ENCODE results near the gene ZNF219.

ZNF219 gene

GRCh38 chr14:21063479-21063878 is 35.0 kb downstream of the ZNF219 start:
- no peak for DNase-seq

GRCh38 chr14:21061347-21061668 is 37.1 kb downstream of the ZNF219 start:
- DNase-seq: no peak

DNA sequence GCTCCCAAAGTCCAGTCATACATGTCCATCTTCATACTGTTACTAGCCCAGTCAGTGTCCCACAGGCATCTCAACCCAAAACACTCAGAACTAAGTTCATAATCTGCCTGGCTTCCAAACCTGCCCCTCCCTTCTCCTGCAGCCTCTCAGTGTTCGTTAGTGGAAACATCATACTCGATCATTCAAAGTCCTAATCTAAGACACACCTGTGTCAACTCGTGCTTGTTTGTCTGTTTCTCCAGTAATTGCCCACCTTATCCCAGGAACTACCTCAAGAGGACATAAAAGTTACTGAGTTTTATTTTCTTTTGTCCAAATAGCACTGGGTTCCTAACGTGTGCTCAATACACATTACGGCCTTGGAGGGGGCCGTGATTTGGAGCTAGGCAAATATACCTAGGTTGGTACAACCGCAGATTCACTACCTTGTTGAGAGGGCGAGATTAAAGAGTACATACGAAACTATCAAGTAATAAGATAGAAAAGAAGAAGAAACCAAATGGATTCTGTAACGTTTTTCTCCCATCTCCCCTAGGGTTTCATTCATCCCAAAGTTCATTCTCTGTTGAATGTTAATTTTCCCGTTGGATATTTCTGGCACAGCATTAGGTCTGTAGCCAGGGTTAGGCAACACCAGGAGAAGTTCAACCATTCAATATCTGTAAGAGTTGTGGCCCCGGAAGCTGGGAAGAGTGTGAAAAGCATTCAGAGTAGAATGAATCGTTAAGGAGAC is 37.7 kb downstream of the ZNF219 start:
- no peak for DNase-seq

DNA sequence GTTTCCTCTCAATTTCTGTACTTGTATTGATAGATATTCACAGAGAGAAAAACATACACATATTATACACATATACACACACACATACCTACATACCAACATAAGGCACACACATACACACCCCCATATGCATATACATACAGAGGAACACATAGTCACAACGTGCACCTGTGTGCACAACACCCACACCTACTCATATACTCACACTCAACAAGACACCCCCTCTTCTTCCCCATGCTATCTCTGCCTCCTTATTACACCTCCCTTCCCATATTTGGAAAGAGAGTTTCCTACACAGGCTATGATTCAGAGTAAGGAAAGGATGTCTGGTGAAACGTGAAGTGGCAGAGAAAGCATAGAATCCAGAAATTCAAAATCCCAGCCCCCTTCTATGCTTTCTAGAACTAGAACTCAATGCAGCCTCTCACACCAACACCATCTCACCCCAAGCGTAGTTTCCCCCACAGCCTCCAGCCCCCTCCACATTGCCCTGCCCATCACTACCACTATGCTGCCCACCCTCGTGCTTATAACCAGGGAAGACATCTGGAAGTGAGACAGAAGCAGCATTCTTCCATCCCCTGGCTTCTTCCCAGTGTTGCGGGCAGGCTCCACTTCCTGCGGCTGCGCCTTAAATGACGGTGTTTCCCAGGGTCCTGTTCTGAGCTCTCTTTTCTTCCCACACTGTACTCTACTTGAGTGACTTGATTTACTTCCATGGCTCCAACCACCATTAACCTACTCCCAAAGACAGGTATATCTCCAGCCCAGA is 38.4 kb downstream of the ZNF219 start:
- DNase-seq: no peak

GRCh38 chr14:21058903-21059302 is 39.6 kb downstream of the ZNF219 start:
- no peak for DNase-seq

- DNase-seq: no peak
These were observed 40.4 kb downstream of the ZNF219 start, which contains the start of gene RNASE8 for GRCh38 chr14:21057803-21058675. Gene RNASE8 (plus strand): TSS chr14:21057822. CDS start chr14:21057893, 71 bp downstream.

- no peak for DNase-seq
These were observed 41.8 kb downstream of the ZNF219 start for GRCh38 chr14:21056520-21057163.

DNA sequence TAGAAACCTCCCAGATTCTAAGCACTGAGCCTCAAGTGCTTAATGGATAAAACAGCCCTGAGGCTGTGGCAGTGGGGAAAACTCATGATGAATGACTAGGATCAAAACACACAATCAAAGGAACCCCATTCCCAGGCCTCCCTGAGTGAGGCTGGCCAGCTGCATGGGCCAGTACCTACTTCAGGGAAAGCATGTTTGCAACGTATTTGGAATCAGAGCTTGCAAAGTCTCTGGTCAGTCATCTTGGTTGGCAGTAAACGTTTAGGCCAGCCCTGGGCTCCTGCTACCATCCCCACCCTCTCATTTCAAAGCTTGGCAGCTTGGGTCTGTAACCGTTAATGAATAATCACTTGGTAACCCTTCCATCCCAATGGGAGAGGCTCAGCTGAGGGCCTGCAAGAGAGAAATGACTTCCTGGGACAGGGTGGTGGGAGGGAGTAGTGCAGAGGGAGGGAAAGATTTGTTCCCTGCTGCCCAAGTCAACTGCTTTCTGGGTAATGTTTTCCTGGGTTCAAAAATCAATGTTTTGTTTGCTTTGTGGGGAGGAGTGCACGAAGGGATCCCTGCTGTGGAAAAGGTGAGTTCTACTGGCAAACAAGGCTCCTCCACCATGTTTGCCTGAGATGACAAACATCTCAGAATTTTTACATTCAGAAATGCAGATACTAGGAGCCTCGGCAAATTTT is 42.9 kb downstream of the ZNF219 start:
- no peak for DNase-seq

GRCh38 chr14:21054768-21055145 is 43.7 kb downstream of the ZNF219 start:
- DNase-seq: no peak

- no peak for DNase-seq
These were observed 44.2 kb downstream of the ZNF219 start for GRCh38 chr14:21054123-21054767.

GRCh38 chr14:21053184-21054122 is 45.0 kb downstream of the ZNF219 start:
- DNase-seq: no peak

DNA sequence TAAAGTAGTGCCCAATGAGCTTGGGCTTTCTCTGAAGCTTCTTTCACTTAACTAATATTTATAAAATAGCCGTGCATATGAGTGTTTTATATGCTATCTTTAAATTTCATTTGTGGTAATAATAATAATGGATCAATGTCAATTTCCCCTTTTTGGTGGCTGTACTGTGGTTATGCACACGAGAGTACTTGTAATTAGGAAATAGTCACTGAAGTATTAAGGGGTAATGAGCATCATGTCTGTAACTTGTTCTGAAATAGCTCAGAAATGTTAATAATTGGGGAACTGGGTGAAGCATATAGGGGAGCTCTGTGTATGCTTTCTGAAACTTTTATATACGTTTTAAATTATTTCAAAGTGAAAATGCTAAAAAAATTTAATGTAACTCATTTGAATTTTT is 47.9 kb downstream of the ZNF219 start:
- no peak for DNase-seq

DNA sequence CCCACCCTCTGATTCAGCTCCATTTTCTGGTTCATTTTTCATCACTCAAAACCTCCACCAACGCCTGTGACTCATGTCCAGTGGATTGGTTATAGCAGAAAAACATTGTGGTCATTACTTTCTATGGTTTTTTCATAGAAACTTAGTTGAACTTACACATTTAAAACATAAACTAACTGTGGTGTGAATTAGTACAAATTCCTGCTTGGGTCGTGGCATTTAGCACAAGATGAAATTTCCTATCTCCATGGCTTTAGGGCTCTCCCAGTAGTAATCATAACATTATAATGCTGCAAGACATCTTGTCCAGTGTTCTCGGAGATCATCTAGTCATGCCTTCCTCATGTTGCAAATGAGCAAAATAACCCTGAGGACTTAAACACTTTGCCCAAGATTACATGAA is 49.2 kb downstream of the ZNF219 start:
- no peak for DNase-seq

GRCh38 chr14:21048638-21049037 is 49.8 kb downstream of the ZNF219 start:
- no peak for DNase-seq

DNA sequence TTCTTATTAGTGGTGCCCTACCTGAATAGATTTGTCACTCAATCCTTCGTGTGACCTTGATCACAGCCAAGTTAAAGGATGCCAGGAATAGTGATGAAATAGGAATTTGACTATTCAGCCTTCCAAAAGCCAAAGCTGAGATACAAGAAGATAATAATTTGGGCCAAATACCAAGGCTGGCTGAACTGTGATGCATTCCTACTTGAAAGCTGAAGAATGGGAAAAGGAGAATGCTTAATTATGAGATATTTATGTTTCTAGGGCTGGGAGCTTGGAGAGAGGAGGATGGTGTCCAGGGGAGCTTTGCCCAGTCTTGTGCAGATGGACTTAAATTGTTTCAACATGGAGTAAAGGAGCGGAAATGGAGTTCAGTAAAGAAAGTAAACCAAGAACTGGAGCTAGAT is 51.1 kb downstream of the ZNF219 start:
- no peak for DNase-seq

DNA sequence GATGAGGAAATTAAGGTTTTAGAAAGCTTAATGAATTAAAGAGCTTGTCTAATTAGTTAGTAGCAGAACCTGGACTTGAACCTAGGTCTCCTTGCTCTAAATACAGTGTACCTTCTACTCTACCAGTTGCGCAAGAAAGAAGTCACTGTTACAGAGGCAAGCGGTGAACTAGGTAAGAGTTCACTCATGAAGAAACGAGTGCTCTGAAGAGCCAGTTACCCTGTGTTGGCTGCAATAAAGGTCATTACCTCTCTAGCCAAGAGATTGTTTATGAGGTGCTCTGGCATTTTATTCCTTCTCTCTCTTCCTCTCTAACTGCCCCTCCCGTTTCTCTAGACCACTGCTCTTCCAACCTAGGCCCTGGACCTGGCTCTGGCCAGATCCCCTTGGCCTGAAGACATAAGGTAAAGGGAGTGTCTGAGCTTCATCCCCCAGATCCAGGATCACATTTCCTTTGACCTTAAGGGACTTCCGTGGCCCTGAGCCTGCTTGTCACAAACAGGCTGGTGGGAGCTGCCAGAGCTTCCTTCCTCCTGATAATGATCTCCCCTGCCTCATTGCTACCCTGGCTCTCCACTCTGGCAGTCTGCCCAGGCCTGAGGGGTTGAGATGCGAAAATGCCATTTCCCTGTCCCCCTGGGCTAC is 54.4 kb downstream of the ZNF219 start:
- no peak for DNase-seq

DNA sequence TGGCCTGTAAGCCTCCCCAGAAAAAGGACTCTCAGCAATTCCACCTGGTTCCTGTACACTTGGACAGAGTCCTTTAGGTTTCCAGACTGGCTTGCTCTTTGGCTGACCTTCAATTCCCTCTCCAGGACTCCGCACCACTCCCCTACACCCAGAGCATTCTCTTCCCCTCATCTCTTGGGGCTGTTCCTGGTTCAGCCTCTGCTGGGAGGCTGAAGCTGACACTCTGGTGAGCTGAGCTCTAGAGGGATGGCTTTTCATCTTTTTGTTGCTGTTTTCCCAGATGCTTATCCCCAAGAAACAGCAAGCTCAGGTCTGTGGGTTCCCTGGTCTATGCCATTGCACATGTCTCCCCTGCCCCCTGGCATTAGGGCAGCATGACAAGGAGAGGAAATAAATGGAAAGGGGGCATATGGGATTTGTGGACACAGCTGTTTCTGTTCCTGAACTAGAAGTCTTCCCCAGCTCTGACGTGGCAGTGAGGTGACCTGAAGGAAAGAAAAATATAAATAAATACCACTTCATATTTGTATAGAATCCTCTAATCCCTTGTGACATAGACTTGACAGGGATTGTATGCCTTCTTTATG is 55.0 kb downstream of the ZNF219 start:
- DNase-seq: no peak

- DNase-seq: no peak
These were observed 55.5 kb downstream of the ZNF219 start for GRCh38 chr14:21042918-21043317.

DNA sequence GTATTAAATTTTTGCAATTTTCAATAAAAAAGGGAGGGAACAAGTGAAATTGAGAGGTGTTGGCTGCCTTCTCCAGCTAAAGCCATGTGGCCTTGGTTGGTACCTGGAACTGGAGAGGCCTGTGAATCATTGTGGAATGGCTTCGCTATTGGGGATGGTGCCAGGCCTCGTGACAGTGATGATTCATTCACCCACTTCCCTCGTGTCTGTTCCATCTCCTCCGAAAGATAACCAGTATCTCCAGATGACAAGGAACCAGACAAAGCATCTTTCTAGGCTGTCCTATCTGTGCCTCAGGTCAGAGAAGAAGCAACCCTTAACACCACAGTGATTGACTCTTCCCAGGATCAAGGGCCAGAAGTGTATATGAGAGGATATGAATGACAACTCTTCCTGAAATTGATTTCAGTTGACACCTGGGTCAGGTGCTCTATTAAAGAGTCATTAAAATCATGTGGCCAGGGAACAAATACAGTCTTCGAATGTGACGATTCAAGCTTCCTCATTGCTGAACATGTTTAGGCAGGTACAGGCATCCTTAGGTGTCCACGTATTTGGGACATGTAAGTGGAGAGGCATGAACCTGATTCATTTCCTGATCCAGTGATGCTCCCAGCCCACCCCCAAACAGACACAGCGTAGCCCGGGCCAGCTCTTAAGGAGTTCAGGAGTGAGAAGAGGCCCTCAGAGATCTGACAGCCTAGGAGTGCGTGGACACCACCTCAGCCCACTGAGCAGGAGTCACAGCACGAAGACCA is 56.6 kb downstream of the ZNF219 start, which contains the start of gene RNASE7:
RNASE7 (plus strand) TSS at position 687 of the 758 bp plus-strand sequence. CDS start 631 bp downstream, outside the sequence.
- no peak for DNase-seq

Data from NCI-H524 treated with DMSO at 0.1 percent for 48 hours (cell line).